ENCODE data around the gene SPEG. TPM values are rescaled to one million over a fixed set of nuclear protein-coding genes. Genes with fewer than 3 reads are reported as not detected.

The SPEG gene
- total RNA-seq, 1 donor from 2014 or later = 6.5 TPM

GRCh38 chr2:219410390-219410789 is 24.3 kb upstream of the SPEG start:
- intact Hi-C loops (cut with DNase I) = no loop called here
- DNase-seq (no peak), ATAC-seq (no peak)
- H3K4me3 ChIP-seq = no peak overlapping the region
- H3K36me3 ChIP-seq = no peaks in the 10 kb centered on the region
- H3K27me3 ChIP-seq (ENCODE audit: low read depth) = peaks cover 7% of the 10 kb centered on the region
- no peak overlapping the region for H3K27ac ChIP-seq
- no peak for TF ChIP-seq CTCF (IDR thresholded peaks at IDR 0.05)
- no peaks in the 10 kb centered on the region for H3K9me3 ChIP-seq
- H3K4me1 ChIP-seq = no peaks in the 10 kb centered on the region

- no peaks in the 10 kb centered on the region for H3K36me3 ChIP-seq
- H3K27ac ChIP-seq = no peak overlapping the region
- no peak overlapping the region for H3K4me3 ChIP-seq
- no peak for TF ChIP-seq CTCF (IDR thresholded peaks at IDR 0.05)
- ATAC-seq (no peak), DNase-seq (no peak)
- H3K27me3 ChIP-seq (ENCODE audit: low read depth) = peaks cover 36% of the 10 kb centered on the region
- H3K9me3 ChIP-seq = no peaks in the 10 kb centered on the region
- H3K4me1 ChIP-seq = no peaks in the 10 kb centered on the region
- intact Hi-C loops (cut with DNase I) = no loop called here
Observed at GRCh38 chr2:219414857-219415256, 19.8 kb upstream of the SPEG start.

- Histone ChIP-seq H3K36me3 (no peaks in the 10 kb centered on the region), H3K9me3 (no peaks in the 10 kb centered on the region), H3K27ac (no peak overlapping the region), H3K4me3 (no peak overlapping the region), H3K4me1 (no peaks in the 10 kb centered on the region), H3K27me3 (ENCODE audit: low read depth) (peaks cover 42% of the 10 kb centered on the region)
- no peak for TF ChIP-seq CTCF (IDR thresholded peaks at IDR 0.05)
- ATAC-seq (no peak), DNase-seq (no peak)
- intact Hi-C loops (cut with DNase I) = no loop called here
Observed at GRCh38 chr2:219415580-219416234, 18.9 kb upstream of the SPEG start.

- intact Hi-C loops (cut with DNase I) = no loop called here
- Histone ChIP-seq H3K36me3 (no peaks in the 10 kb centered on the region), H3K4me1 (no peaks in the 10 kb centered on the region), H3K4me3 (no peak overlapping the region), H3K27ac (no peak overlapping the region), H3K27me3 (ENCODE audit: low read depth) (peaks cover 42% of the 10 kb centered on the region), H3K9me3 (no peaks in the 10 kb centered on the region)
- ATAC-seq (no peak), DNase-seq (no peak)
- TF ChIP-seq CTCF (IDR thresholded peaks at IDR 0.05) = no peak
Observed at GRCh38 chr2:219416235-219416602, 18.4 kb upstream of the SPEG start.

GRCh38 chr2:219416938-219417337 is 17.7 kb upstream of the SPEG start:
- no peaks in the 10 kb centered on the region for H3K9me3 ChIP-seq
- DNase-seq = no peak
- TF ChIP-seq CTCF (IDR thresholded peaks at IDR 0.05) = no peak
- no peaks in the 10 kb centered on the region for H3K36me3 ChIP-seq
- no peak for ATAC-seq
- H3K4me3 ChIP-seq = no peak overlapping the region
- intact Hi-C loops (cut with DNase I) = no loop called here
- peaks cover 35% of the 10 kb centered on the region for H3K27me3 ChIP-seq (ENCODE audit: low read depth)
- no peaks in the 10 kb centered on the region for H3K4me1 ChIP-seq
- no peak overlapping the region for H3K27ac ChIP-seq
